PC-9 (cell line): ENCODE results near the gene TLE3.

Source experiments
- EZH2 ChIP-seq: fragments of 200-600 bp; sonication (generic); IDR thresholded peaks from 2 replicates; pipeline ENCODE4 v1.8.0; 2017; ENCODE audit warnings: antibody characterized with exemption, low read depth
- TF ChIP-seq, protein P1 (sequence below): fragments of 200-600 bp; sonication (generic); conservative IDR thresholded peaks from 2 replicates; pipeline ENCODE4 v1.6.1; 2017; ENCODE audit warnings: mixed run types, antibody characterized with exemption, mild to moderate bottlenecking, moderate library complexity

DNA sequence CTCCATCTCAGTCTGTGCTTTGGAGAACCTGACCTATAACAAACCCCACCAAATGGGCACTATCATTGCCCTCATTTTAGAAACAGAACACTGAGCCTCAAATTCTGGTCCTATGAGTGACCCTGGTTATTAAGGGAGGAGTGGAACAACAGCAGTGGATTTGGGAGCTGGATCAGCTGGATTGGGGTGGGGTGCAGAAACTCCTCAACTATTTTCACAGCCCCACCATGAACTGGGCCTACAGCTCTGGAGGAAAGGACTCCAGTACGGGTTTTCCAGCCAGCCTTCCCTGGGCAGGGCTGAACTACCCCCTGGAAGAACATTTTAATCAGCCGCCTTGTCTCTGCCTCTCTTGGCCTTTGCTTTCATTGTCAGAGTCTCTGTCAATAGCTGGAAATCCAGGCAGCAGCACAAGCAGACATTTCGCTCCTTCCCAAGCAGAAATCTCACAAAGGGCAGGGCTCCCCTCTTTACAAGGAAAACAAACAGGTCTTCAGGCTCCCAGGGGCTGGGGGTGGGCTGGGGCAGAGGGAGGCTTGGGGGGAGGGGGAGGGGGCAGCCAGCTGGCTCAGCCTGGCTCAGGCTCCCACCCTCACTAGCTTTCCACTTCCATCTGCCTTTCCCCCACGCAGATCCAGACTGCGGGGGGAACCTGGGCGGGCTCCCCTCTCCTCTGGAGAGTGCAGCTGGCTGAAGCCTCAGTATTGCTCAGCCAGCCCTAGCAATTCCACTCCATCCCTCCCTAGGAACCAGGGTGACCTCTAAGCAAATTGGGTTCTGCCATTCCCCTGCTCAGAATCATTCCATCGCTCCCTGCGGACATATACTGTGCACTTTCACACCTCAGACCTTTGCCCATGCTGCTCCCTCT, 13.7 kb upstream of the TLE3 start:
- no peak for TF ChIP-seq EZH2
- TF ChIP-seq, protein P1, sequence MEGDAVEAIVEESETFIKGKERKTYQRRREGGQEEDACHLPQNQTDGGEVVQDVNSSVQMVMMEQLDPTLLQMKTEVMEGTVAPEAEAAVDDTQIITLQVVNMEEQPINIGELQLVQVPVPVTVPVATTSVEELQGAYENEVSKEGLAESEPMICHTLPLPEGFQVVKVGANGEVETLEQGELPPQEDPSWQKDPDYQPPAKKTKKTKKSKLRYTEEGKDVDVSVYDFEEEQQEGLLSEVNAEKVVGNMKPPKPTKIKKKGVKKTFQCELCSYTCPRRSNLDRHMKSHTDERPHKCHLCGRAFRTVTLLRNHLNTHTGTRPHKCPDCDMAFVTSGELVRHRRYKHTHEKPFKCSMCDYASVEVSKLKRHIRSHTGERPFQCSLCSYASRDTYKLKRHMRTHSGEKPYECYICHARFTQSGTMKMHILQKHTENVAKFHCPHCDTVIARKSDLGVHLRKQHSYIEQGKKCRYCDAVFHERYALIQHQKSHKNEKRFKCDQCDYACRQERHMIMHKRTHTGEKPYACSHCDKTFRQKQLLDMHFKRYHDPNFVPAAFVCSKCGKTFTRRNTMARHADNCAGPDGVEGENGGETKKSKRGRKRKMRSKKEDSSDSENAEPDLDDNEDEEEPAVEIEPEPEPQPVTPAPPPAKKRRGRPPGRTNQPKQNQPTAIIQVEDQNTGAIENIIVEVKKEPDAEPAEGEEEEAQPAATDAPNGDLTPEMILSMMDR, result no peak
